ENCODE results near the gene ACAT1. TPM values are rescaled to one million over a fixed set of nuclear protein-coding genes. Genes with fewer than 3 reads are reported as not detected.
A peak's percentile ranks its signal among the peaks of the same experiment; 100 is the strongest.
"Not testable (repeated sequence)": the region's sequence is repeated elsewhere in the genome, so short reads cannot be mapped to it uniquely, and the experiment has no call there.

Gene ACAT1
- total RNA-seq, 2 experiments from 2014 or later: 78.0 to 81.0 TPM

DNA sequence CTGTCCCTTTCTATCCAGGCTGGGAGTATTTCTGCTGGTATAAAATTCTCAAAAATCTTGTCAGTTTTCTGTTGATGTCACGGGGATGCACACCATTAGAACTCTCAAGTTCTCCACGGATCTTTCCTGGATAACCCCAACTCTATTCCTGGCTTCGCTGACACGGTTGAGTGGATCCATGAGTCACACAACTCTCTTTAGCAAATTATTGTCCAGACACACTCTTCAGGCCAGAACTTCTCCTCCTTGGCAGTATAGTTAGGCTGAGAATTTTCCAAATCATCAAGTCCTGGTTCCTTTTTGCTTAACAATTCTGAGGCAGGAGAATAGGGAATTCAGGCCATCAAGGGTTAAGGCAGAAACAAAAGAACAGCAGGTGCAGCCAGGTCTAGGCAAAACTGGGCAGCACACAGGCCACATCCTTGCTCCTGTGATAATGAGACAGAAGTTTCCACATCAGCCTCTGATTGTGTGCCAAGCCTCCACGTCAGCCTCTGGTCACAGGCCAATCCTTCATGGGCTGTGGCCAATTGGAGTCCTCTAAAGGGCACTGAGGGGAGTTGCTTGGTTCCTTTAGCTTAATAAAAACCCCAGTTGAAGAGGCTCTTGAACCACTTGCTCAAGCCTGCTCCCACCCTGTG lies 5.7 kb upstream of the ACAT1 start:
- TF ChIP-seq, protein P1, sequence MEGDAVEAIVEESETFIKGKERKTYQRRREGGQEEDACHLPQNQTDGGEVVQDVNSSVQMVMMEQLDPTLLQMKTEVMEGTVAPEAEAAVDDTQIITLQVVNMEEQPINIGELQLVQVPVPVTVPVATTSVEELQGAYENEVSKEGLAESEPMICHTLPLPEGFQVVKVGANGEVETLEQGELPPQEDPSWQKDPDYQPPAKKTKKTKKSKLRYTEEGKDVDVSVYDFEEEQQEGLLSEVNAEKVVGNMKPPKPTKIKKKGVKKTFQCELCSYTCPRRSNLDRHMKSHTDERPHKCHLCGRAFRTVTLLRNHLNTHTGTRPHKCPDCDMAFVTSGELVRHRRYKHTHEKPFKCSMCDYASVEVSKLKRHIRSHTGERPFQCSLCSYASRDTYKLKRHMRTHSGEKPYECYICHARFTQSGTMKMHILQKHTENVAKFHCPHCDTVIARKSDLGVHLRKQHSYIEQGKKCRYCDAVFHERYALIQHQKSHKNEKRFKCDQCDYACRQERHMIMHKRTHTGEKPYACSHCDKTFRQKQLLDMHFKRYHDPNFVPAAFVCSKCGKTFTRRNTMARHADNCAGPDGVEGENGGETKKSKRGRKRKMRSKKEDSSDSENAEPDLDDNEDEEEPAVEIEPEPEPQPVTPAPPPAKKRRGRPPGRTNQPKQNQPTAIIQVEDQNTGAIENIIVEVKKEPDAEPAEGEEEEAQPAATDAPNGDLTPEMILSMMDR (IDR thresholded peaks at IDR 0.05): no peak
- ChIA-PET CTCF (no interaction called here), POLR2A (interaction anchor here (0.8 kb wide), 1 partner anchor 547 kb away, joined by 3 read pairs; no protein-coding TSS in a partner anchor)
- no peaks in the 10 kb centered on the region for H3K36me3 Mint-ChIP-seq (ENCODE audit: low read depth)
- intact Hi-C loops (cut with micrococcal nuclease): loop anchor here (5.0 kb wide), 1 partner anchor 532 kb away; no protein-coding TSS in a partner anchor
- ATAC-seq (no peak), DNase-seq (no peak)
- no peak overlapping the region for H3K4me3 Mint-ChIP-seq
- peaks cover 5% of the 10 kb centered on the region for H3K4me1 Mint-ChIP-seq (ENCODE audit: low read depth)
- no peaks in the 10 kb centered on the region for H3K9me3 Mint-ChIP-seq
- H3K27ac Mint-ChIP-seq: no peak overlapping the region
- H3K27me3 Mint-ChIP-seq: no peaks in the 10 kb centered on the region

DNA sequence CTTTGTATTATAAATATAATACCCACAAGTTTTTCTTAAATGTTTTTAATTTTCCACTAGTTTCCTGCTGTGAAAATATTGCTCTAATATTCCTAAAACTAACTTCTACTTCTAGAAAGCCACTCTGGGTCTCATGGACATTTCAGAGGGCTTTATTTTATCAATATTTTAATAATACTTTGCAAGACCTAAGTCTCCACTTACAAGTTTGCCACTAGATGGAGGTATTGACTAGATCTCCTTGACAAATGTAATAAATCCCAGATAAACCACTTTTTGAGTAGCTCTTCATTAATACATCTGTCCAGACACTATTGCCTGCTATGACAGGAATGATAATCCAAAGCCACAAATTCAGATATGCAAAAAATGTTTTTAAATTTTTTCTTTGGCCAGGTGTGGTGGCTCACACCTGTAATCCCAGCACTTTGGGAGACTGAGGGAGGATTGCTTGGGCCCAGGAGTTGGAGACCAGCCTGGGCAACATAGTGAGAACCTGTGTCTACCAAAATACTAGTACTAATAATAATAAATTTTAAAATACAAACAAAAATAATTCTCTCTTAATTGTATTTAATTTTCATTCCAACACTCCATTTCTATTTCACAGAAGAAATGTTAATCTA lies 3.5 kb upstream of the ACAT1 start:
- no peaks in the 10 kb centered on the region for H3K27me3 Mint-ChIP-seq

DNA sequence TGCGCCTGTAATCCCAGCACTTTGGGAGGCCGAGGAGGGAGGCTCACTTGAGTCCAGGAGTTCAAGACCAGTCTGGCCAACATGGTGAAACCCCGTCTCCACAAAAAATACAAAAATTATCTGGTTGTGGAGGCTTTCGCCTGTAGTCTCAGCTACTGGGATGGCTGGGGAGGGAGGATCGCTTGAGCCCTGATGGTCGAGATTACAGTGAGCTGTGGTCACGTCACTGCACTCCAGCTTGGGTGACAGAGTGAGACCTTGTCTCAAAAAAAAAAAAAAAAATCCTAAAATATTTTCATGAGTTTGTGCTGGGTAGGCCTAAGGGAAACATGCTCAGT lies 462 bp upstream of the ACAT1 start:
- peak overlapping the region; percentile 89 for H3K27ac Mint-ChIP-seq
- H3K27me3 Mint-ChIP-seq; intact Hi-C loops (cut with micrococcal nuclease); CTCF ChIA-PET; DNase-seq; ATAC-seq; H3K9me3 Mint-ChIP-seq: not testable (repeated sequence)
- H3K4me1 Mint-ChIP-seq (ENCODE audit: low read depth): peaks cover 40% of the 10 kb centered on the region
- POLR2A ChIA-PET: interaction anchor here (0.6 to 1.0 kb wide), 2 partner anchors 9 to 425 kb away, joined by 3 read pairs; no protein-coding TSS in a partner anchor
- H3K4me3 Mint-ChIP-seq: peak overlapping the region; percentile 83
- H3K36me3 Mint-ChIP-seq (ENCODE audit: low read depth): peaks cover 16% of the 10 kb centered on the region

More for the DNA sequence above, 3.5 kb upstream of the ACAT1 start:
- Mint-ChIP-seq H3K36me3 (ENCODE audit: low read depth) (peaks cover 5% of the 10 kb centered on the region), H3K27ac (no peak overlapping the region), H3K4me3 (no peak overlapping the region), H3K9me3 (no peaks in the 10 kb centered on the region), H3K4me1 (ENCODE audit: low read depth) (peaks cover 16% of the 10 kb centered on the region)
- ATAC-seq: no peak
- DNase-seq: no peak
- TF ChIP-seq, protein P1 (IDR thresholded peaks at IDR 0.05): peak; percentile 62
- ChIA-PET CTCF (interaction anchor here (0.6 to 3.2 kb wide), 17 partner anchors 9 to 543 kb away, joined by 3 to 22 read pairs (median 4); partner anchors contain the start of gene CUL5), POLR2A (interaction anchor here (0.6 to 1.2 kb wide), 3 partner anchors 106 to 668 kb away, joined by 3 to 4 read pairs (median 3); partner anchors contain the start of gene CUL5)
- intact Hi-C loops (cut with micrococcal nuclease): loop anchor here (5.0 kb wide), 1 partner anchor 529 kb away; no protein-coding TSS in a partner anchor

DNA sequence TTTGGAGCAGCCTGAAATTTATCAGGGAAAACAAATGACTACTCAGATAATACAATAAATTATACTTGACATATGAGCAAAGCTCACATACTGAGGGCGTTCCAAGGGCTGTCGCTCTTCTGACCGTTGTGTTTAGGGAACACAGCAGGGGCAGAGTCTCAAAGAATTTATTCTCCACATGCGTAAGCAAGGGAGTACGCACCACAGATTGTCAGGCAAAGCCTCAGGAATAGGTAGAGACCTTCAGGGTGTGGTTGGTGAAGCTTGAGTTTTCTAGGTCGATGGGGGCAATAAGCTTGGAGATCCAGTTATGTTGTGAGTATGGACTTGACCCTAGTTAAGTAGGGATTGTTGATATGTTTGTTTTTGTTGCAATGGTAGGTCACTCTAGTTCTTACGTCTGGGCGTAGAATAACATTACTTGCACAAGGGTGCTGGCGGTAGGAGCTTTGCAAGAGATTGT lies 830 bp downstream of the ACAT1 start:
- H3K4me3 Mint-ChIP-seq: peak overlapping the region; percentile 83
- DNase-seq: no peak
- H3K27me3 Mint-ChIP-seq: no peaks in the 10 kb centered on the region
- ATAC-seq: no peak
- H3K9me3 Mint-ChIP-seq: no peaks in the 10 kb centered on the region
- peak overlapping the region; percentile 85 for H3K27ac Mint-ChIP-seq
- CTCF ChIA-PET: no interaction called here
- POLR2A ChIA-PET: interaction anchor here (0.7 to 1.9 kb wide), 7 partner anchors 10 to 115 kb away, joined by 3 to 7 read pairs (median 4); no protein-coding TSS in a partner anchor
- H3K36me3 Mint-ChIP-seq (ENCODE audit: low read depth): peaks cover 22% of the 10 kb centered on the region
- TF ChIP-seq, protein P1 (IDR thresholded peaks at IDR 0.05): no peak
- peaks cover 42% of the 10 kb centered on the region for H3K4me1 Mint-ChIP-seq (ENCODE audit: low read depth)
- intact Hi-C loops (cut with micrococcal nuclease): no loop called here

DNA sequence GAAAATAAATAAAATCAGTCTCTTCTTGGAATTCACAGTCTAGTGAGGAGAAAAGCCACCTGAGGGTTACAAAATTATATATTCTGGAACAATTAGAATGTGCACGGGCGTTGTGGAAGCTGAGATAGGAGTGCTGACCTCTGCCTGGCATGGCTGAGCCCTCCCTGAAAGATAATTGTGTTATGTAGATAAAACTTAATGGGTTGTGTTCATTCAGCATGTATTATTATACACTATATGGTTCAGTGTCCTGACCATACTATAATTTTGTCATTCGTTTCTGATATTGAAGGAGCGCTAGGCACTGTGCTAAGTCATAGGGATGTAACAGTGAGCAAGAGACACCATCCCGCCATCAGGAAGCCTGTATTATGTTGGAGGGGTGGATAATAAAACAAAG lies 3.7 kb downstream of the ACAT1 start:
- intact Hi-C loops (cut with micrococcal nuclease): no loop called here
- TF ChIP-seq, protein P1 (IDR thresholded peaks at IDR 0.05): no peak
- peaks cover 40% of the 10 kb centered on the region for H3K4me1 Mint-ChIP-seq (ENCODE audit: low read depth)
- H3K9me3 Mint-ChIP-seq: no peaks in the 10 kb centered on the region
- ChIA-PET POLR2A (interaction anchor here (1.0 to 1.2 kb wide), 2 partner anchors 14 to 30 kb away, joined by 3 read pairs; no protein-coding TSS in a partner anchor), CTCF (no interaction called here)
- no peaks in the 10 kb centered on the region for H3K27me3 Mint-ChIP-seq
- ATAC-seq: no peak
- H3K4me3 Mint-ChIP-seq: no peak overlapping the region
- no peak for DNase-seq
- H3K36me3 Mint-ChIP-seq (ENCODE audit: low read depth): peaks cover 30% of the 10 kb centered on the region
- H3K27ac Mint-ChIP-seq: no peak overlapping the region

Measured in activated CD8-positive, alpha-beta T cell treated with anti-CD3 and anti-CD28 coated beads for 36 hours (primary cell).